HG03469 (cell line): ENCODE results near the gene HECTD1.
A peak's percentile ranks its signal among the peaks of the same experiment; 100 is the strongest.
"Not testable (repeated sequence)": the region's sequence is repeated elsewhere in the genome, so short reads cannot be mapped to it uniquely, and the experiment has no call there.

Experiments used
- ATAC-seq: cut with Tn5 transposase; IDR thresholded peaks from one replicate; pipeline ENCODE4 v1.9.1; 2021; ENCODE audit warnings: mild to moderate bottlenecking, moderate library complexity, moderate number of reproducible peaks; ENCODE audit not compliant: unreplicated experiment

HECTD1 gene

DNA sequence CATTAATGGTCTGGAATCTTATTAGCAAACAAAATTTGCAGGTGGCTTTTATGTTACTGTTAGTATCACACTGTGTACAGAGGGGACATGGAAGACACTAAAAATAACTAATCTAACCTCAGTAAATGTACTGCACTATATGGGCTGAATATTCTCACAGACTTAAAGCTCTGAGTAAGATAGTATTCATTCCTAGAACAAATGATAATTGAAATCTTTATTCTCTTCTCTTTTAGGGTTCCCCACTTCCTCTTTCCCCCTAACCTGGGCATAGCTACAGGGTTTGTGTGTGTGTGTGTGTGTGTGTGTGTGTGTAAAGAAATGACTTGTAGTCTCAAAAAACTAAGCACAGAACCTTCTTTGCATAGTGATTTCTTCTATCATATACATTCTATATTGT, 21.4 kb upstream of the HECTD1 start:
- peak; percentile 83 for ATAC-seq

DNA sequence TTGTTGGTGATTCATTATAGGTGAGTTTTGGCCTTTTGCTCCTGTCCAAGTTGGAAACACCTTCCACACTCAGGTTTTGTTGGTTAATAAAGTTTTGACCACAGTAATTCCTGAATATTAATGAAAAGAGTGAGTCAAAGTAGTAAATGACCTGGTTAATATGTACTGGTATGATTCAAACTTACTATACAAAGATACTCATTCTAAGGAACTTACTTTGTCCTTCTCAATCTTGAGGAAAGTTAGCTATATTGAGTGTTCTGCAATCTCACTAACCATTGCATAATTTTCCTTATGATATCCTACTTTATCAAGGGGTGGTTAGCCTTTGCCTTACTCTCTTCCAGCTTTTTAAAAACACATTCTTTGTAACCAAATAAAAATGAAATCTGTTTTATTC, 20.9 kb upstream of the HECTD1 start:
- ATAC-seq: no peak

DNA sequence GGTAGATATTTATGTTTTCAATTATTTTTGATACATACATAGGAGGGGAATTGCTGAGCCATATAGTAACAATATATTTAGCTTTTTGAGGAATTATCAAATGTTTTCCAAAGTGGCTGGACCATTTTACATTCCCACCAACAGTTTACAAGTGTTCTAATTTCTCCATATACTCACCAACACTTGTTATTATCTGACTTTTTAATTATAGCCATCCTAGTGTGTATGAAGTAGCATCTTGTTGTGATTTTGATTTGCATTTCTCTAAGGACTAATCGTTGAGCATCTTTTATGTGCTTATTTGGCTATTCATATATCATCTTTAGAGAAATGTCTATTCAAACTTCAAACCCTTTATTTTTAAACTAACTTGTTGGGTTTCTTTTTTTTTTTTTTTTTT, 17.2 kb upstream of the HECTD1 start:
- no peak for ATAC-seq

DNA sequence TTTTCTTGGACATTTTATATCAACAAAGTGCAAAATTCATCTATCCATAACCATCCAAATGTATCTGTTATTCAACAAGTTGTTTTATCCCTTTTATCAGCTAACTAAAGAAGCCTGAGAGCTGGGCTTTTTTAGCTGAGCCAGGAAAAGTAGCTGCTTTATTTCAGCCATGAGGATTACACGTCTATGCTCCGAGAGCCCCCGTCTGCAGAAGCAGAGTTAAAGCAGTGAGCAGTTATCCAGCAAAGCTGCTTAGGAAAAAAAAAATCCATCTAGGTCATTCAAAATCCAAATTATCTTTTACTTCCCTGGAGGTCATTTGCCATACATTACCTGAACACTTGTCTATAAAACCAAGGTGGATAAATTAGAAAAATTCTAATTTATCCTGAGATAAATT, 15.7 kb upstream of the HECTD1 start:
- ATAC-seq: no peak

DNA sequence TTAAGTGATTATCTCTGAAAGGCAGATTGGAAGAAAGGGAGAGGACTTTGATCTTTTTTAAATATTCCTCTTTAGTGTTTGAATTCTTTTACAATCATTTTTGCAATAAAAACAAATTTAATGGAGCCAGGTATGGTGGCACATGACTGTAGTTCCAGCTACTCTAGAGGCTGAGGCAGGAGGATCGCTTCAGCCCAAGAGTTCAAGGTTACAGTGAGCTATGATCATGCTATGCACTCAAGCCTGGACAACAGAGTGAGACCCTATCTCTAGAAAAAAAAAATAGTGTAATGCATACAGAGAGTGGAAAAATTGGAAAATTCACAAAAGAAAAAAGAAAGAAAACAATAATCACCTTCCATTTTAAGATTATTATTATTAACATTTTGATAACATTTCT, 15.2 kb upstream of the HECTD1 start:
- no peak for ATAC-seq

DNA sequence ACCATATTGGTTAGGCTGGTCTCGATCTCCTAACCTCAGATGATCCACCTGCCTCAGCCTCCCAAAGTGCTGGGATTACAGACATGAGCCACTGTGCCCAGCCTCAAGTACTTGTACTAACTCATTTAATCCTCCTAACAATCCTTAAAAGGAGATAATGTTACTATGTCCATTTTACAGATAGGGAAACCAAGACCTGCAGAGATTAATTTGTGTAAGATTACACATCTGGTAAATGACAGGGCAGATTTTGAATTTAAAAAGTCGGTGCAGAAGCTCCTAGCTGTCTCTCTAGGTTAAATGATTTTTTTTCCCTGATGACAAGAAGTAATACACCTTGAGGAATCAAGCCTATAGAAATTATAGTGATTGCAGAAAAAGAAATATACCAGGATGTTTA, 13.7 kb upstream of the HECTD1 start:
- ATAC-seq: no peak

DNA sequence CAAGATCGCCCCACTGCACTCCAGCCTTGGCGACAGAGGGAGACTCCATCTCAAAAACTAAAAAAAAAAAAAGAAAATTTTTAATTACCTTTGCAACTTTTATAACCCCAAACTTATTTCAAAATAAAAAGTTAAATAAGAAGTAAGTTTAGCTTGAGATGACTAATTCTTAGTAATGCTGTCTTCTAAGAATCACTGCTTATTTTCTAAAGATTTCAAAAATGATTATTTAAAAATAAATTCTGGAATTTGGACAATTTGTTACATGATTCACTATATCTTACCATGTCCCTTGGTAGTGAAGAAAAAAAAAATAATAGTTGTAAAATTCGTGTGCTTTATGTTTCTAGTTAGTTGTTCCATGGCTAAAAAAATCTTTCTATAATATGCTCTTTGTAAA, 11.6 kb upstream of the HECTD1 start:
- ATAC-seq: no peak

DNA sequence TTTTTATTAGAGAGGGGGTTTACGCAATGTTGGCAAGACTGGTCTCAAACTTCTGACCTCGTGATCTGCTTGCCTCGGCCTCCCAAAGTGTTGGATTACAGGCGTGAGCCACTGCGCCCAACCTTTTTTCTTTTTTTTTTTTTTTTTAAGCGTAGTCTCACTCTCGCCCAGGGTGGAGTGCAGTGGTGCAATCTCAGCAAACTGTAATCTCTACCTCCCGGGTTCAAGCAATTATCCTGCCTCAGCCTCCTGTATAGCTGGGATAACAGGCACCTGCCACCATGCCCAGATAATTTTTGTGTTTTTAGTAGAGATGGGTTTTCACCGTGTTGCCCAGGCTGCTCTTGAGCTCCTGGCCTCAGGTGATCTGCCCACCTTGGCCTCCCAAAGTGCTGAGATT, 8.8 kb upstream of the HECTD1 start:
- no peak for ATAC-seq

DNA sequence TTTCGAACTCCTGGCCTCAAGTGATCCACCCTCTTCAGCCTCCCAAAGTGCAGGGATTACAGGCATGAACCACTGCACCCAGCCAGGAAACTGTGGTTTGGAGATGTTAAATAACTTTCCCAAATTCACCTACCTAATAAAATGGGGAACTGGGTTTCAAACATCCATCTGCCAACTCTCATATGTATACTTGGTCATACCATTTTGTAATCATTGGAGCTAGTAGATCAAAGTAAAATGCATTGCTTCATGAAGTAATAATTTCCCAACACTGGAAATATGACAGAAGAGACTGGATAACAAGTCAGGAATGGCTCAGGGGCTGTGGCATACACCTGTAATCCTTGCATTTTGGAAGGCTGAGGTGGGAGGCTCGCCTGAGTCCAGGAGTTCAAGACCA, 5.3 kb upstream of the HECTD1 start:
- no peak for ATAC-seq

DNA sequence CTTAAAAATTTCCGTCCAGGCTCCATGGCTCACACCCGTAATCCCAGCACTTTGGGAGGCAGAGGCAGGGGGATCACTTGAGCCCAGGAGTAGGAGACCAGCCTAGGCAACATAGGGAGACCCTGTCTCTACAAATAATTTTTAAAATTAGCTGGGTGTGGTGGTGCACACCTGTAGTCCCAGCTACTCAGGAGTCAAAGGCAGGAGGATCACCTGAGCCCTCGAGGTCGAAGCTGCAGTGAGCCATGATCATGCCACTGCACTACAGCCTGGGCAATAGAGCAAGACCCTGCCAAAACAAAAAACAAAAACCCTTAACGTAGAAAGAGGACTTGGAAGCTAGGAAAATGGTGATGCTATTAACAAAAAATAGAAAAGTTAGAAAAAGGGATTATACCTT, 2.0 kb upstream of the HECTD1 start:
- ATAC-seq: no peak

DNA sequence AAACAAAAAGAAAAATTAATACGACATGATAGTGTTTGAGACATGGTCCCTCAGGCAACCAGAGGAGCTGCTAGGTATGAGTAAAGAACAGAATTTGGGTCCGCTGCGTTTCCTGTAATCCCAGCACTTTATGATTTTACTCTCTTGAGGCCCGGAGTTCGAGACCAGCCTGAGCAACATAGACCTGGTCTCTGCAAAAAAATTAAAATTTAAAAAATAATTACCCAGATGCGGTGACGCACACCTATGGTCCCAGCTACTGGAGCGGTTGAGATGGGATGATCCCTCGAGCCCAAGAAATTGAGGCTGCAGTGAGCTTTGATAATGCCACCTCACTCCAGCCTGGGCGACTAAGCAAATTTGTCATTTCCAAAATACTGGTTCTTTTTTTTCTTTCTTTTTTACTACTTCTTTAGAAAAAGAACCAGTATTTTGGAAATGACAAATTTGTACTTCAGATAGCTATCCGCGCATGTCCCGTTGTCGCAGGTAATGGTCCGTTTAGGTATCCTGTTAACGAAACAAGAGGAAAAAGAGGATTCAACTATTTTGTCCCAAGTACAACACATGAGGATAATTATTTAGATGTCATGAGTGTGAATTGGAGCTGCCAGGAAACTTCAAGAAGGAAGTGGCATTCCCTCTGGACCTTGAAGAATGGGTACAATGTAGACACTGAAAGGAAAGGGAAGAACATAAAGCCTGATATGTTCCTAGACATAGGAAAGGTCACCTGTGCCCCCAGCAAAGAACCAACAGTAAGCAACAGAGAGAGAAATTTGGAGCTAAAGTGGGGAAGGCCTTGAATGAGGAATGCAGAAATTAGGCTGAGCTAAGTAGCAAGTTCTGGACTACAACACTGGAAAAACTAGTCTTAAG, 1.2 kb upstream of the HECTD1 start:
- no peak for ATAC-seq

DNA sequence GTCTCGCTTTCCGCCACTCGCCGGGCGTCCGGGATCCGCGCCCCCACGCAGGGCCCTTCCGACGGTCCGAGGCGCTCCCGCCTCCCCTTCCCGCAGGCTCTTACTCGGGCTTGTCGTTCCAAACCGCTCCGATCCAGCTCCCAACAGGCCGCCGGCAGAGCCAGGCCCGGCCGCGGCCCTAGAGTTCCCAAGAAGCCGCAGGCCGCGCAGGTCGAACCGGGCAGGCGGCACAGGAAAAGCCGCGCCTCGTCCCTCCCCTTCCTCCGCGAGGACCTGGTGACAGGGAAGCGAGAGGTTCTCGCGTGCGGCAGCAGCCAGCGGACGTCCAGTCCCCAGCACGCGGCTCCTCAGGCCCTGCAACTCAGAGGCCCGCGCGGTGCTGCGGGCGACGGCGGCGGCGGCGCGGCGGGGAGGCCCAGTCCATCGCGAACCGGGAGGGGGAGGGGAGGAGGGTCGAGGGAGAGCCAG, 272 bp downstream of the HECTD1 start:
- peak; percentile 15 for ATAC-seq

DNA sequence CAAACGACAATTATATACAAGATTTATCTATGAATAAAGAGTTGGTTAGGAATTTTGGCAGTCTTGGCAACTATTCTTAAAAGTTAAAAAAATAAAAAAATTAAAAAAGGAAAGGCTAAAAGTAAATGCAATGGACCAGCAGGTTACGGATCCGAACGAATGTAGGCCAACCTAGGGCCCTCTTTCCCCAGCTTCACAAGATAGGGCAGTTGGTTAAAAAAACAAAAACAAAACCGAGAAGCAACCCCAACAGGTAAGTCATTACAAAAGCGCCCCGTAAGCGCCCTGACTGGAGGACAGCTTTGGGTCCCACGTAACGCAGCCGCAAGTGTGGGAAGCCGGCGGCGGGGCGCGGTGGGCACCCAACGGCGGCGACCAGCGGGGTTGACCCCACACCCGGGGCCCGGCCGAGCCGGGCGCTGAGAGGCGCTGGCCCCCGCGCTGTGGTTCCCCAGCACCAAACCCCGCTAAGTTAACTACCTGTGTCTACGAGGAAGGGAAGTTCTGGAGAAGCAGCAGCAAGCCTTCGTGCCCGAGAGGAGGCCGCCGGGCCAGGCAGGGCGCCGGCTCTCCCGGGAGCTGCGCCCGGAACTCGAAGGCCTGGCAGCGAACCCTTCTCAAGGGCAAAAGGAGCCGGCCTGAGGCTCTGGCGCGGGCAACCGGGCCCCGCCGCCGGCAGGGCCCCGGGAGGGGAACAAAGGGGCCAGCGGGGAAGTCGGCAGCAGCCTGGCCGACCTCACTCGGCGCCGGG, 882 bp downstream of the HECTD1 start:
- ATAC-seq: peak; percentile 9

DNA sequence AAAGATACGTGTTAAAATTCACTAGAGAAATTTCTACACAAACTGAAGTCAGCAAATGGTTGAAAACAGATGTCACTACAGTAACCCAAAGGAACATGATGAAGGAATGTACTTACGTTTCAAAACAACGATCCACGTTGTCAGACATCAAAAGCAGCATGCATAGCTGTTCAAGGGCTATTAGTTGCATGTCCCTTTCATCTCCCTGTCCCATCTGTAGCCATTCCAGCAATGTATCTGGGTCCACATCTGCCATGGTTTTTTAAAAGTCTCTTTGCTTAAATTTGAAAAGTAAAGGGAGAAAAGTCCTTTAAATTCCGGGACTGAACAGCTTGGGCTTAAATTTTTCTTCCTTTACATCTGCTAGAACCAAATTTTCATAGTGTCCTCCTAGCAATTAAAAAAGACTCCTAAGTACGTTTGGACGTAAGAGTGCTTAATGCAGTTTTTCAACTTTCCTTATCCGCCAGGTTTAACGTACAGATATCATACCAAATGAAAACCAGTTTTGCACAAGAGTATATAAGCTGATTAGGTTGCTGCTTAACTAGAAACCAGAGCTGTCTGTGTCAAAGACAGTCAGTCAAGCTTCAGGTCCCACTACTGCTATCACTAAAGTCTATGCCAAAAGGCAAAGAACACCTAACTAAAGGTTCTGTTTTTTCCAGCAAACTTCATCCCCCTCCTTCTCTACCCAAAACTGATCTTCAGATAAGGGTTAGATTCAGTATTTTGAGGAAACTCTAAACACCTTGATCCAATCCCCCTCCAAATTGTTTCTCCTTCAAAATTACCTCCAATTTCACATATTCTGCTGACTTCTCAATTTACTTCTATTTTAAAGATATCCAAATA, 1.7 kb downstream of the HECTD1 start:
- ATAC-seq: no peak

DNA sequence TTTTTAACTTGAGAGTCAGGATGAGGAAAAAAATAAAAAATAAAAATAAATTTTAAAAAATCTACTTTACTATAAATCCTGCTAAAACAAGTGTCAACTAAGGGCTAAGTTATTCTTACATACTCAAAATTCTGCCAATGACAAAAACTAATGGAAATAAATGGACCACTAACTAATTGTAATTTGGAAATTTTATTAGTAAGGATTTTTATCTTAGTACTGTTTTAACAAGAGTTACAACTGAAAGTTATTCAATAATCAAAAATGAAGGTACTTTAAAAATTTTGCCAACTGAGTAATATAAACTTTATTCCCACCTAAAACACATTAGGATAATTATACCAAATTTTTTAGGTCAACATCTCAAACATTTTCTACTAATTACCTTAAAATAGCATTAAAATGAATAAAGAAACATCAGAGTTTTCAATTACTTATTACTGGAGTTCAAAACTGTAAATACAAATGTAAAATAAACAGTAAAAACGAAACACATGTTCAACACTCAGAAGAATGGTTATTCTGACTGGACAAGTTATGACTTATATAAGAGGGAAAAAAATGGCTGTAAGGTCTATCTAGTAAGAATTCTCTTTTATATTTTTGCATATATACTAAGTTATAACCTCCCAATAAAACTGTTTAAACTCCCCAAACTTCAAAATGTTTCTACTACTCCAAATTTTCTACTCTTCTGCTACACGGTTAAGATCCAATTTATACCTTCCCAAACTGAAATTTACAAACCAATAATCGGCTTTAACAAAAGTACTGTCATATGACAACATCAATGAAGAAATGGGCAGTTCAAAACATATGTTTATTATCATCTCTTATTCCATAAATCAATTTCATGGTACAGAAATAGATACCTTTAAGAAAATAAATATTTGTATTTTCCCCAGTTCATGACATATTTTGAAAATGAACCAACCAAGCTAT, 2.7 kb downstream of the HECTD1 start:
- no peak for ATAC-seq

DNA sequence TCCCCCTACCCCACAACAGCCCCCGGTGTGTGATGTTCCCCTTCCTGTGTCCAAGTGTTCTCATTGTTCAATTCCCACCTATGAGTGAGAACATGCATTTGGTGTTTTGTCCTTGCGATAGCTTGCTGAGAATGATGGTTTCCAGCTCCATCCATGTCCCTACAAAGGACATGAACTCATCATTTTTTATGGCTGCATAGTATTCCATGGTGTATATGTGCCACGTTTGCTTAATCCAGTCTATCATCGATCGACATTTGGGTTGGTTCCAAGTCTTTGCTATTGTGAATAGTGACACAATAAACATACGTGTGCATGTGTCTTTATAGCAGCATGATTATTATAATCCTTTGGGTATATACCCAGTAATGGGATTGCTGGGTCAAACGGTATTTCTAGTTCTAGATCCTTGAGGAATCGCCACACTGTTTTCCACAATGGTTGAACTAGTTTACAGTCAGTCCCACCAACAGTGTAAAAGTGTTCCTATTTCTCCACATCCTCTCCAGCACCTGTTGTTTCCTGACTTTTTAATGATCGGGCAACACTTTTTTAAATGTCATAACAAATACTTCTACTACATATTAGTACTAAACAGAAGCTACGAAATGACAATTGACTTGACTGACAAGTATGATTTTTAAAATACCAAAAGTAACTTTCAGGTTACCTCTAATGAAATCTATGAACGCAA, 3.5 kb downstream of the HECTD1 start:
- not testable (repeated sequence) for ATAC-seq

DNA sequence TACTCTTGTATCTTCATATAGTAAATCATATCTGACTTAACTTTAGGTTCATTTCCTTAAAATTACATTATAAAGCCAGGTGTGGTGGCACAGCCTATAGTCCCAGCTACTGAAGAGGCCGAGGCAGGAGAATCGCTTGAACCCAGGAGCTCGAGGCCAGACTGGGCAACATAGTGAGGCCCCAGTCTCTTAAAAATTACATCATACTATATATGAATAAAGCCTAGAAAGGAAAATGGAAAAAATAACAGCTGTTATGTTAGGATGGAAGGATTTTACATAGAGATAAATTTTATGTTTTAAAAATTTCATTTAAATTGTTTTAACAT, 4.2 kb downstream of the HECTD1 start:
- no peak for ATAC-seq

DNA sequence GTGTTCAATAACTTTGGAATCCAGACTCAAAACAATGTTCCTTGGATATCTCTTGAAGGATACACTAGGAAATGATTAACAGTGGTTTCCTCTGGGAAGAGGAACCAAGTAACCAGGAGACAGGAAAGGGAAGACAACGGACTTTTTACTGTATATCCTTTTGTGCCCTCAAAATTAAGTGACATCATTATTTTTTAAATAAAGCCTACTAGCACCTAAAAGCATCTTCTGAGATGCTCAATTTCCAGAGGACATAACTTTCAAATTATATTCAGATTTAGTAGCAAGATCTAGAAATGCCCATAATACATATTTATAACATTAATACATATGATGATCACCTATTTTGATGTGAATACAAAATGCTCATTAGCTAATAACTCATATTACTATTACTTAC, 6.5 kb downstream of the HECTD1 start:
- ATAC-seq: no peak

DNA sequence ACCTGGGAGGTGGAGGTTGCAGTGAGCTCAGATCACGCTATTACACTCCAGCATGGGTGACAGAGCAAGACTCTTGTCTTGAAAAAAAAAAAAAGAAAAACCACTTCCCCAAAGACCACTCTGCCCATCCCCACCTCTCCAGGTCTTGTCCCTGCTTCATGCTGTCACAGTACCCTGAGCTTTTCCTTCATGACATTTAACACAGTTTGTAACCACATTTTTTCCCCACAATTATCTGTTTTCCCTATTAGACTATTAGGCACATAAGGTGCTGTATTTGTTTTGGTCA, 6.9 kb downstream of the HECTD1 start:
- no peak for ATAC-seq

DNA sequence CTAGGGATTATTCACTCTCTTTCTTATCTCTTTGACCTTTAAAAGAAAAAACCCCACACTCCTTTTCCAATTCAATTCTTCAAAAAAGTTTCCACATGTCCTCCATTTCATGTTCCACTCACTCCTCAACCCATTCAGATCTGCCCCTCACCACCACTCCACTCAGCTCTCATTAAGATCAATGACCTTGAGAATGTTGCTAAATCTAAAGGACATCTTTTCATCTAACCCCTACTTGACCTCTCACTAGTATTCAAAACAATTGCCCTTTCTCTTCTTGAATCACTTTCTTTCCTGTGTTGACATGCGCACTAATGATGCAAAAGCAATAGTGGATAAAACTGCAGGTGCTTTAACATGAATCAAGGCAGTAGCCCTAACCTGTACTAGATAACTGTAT, 9.9 kb downstream of the HECTD1 start:
- no peak for ATAC-seq
